ENCODE data around the gene CCDC40.
A peak's percentile ranks its signal among the peaks of the same experiment; 100 is the strongest.

Gene CCDC40

DNA sequence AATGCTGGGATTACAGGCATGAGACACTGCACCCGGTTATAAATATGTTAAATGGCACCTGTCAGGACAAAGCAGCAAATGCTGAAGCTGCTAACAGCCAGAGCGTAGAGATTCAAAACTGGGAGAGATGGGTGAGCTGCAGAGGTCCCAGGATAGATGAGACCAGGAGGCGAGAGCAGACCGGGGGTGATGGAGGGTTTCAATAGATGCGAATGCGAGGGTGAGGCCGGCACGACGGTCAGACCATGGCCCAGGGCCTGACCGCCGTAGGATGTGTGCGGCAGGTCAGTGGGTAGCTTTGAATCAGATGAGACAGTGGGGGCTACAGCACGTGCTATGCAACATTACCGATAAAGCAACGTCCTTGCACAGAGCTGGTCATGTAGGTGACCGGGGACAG is 14.3 kb downstream of the CCDC40 start:
- DNase-seq: no peak

DNA sequence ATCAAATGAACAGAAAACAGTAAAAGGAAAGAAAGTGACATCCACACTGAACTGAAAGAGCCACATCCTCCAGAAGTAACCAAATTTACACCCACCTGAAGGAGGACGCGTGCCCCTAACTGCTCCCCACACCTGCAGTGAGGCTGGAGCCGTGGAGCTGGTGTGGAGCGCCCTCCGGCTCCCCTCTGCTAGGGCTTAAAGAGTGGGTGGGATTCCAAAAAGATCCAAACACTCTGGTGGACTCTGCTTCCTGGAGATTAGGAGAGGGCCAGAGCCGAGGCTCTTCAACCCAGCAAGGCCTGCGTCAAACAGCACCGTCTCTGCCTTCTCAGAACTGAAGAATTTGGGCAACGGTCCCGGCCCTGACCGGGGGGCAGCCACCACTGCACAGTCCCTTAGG is 15.2 kb downstream of the CCDC40 start:
- no peak for DNase-seq

DNA sequence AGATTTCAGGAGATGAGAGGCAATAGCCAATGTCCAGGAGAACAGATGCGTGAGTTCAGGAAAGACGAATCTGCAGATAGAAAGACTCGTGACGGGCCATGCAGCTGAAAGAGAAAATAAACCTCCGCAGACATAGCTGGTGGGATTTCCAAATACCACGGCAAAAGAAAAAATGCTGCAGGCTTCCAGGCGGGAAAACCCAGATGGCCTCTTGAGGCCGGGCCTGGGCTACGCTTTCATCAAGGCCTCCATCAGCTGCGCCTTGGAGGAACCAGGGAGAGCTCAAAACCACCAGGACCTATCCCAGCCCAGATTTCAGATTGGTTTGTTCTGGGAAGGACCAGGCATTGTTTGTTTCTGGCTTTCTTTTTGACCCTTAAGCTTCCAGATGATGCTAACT is 16.7 kb downstream of the CCDC40 start:
- no peak for DNase-seq

DNA sequence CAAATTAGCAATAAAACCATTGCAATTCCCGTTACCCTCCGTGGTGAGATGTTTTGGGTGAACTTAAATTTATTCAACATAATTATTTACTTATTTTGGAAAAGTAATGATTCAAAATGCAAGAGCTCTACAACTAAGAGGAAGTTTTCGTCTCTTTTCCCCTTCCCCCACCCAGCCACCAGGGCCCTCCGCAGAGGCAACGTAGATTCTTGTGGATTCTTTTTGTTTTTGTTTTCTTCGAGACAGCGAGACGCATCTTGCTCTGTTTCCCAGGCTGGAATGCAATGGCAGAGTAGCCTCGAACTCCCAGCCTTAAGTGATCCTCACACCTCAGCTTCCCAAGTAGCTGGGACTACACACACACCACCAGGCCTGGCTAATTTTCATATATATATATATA is 19.2 kb downstream of the CCDC40 start:
- no peak for DNase-seq

DNA sequence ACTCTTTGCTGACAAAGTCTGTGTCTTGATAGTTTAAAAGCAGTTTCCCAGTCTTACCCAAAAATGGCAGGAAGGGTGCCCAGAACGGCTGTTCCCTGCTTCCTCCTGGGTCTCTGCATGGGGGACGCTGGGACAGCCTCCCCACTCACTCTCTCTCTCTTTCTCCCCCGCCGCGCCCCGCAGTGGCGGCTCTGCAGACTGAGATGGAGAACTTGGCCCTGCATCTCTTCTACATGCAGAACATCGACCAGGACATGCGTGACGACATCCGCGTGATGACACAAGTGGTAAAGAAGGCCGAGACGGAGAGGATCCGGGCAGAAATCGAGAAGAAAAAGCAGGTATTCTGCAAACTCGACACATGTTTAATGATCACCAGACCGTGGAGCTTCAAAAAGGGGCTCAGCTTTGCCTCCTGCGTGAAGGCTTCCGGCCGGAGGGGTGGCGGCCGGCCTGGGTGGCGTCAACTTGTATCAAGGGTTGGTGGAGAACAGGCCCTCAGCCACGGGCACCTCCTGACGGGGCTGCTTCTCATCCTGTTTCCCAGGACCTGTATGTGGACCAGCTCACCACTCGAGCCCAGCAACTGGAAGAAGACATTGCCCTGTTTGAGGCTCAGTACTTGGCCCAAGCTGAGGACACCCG is 22.0 kb downstream of the CCDC40 start:
- DNase-seq: peak; percentile 53

DNA sequence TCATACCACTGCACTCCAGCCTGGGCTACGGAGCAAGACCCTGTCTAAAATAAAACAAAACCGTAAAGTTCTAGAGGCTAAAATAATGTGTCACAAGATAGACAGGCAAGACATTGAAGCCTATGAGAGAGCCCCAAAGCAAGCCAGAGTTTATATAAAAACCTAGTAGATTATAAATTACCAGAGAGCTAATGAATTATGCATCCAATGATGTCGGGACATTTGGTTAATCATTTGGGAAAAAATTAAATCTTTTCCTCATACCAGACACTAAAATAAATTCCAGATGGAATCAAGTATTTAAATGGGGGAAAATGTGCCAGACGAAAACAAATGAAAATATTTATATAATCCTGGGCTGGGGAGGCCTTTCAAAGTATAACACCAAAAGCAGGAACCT is 24.2 kb downstream of the CCDC40 start:
- no peak for DNase-seq

DNA sequence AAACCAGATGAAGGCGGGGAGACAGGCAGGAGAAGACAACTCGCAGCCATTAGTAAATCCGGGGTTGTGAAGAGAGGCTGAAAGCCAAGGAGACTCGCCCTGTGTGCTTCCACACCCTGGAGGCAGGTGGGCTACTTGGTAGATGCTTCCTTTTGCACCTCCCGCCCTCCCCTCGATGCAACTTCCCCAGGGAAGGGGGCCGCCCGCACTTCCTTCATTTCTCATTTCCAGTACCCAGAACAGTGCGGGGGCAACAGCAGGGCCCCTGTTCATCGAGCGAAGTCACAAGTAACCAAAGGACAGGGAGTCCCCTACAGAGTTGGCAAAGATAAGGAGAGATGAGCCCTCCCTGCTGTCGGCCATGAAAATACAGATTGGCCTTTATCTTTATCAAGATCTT is 25.0 kb downstream of the CCDC40 start:
- no peak for DNase-seq

DNA sequence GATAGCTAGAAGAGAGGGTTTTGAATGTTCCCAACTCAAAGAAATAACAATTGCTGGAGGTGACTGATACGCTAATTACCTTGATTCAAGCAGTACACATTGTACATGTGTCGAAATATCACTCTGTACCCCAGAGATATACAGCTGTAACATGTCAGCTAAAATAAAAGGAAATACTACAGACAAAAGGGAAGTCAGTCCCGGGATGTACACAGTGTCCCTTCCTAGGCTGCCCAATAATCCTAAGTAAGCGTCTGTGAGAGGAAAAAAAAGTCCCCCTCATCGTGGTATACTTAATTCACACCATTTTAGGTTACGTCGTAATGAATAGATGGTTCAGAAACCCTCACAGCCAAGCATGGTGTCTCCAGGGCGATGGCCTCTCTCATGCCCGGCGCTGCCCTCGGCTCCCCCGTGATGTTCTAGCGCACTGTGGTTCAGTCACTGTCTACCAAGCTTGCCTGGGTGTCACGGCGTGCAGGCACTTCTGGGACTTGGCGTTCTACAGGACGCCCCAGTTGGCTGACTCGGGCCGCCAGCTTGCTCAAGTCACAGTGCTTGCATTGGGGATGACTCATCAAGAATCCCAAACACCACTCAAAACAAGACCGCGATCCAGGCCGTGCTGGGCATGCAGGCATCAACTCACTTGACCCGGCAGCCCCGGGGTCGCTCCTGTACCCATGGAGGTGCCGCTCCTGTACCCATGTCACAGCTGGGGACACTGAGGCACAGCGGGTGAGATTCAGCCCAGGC is 27.6 kb downstream of the CCDC40 start:
- peak; percentile 93 for DNase-seq

DNA sequence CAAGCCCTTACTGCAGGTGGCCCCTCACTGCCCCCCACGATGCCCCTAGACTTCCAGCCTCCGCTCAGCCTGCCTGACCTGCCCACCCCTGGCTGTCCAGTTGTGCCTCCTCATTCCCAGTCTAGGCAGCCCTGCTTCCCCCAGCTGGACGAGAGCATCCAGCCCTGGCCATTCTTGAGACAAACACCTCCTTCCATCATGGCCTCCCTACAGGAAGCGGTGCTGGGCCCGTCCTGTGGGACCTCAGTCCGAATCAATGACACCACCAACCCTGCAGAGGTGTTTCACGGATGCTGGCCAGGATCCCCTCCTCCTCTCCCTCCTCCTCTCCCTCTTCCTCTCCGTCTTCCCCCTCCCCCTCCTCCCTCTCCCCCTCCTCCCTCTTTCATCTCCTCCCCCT is 28.3 kb downstream of the CCDC40 start:
- peak; percentile 46 for DNase-seq

DNA sequence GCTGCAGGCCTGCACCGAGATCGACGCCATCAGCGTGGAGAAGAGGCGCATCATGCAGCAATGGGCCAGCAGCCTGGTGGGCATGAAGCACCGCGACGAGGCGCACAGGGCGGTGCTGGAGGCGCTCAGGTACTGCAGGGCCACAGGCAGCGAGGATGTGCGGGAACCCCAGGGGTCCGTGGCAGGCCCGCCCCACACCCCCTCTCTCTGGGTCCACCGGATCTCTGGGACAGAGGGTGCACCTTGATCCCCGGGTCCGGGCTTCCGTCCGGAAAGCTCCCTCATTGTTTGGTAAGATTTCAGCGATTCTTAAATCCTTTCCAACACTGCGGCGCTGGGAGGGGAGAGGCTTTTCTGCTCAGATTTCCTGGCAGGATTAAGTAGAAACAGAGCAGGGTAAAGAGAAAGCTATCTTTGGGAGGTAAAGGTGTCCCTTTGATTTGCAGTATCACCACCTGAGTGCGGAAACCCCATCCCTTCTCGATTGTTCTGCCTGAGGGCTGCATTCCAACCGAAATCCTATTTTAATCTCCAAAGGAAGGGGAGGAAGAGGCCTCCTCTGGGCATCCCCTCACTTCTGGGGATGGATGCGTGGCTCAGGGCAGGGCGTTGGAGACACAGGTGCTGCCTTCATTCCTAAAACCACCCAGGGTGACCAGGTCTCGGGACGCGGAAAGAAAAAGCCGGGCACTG is 29.2 kb downstream of the CCDC40 start:
- DNase-seq: no peak

DNA sequence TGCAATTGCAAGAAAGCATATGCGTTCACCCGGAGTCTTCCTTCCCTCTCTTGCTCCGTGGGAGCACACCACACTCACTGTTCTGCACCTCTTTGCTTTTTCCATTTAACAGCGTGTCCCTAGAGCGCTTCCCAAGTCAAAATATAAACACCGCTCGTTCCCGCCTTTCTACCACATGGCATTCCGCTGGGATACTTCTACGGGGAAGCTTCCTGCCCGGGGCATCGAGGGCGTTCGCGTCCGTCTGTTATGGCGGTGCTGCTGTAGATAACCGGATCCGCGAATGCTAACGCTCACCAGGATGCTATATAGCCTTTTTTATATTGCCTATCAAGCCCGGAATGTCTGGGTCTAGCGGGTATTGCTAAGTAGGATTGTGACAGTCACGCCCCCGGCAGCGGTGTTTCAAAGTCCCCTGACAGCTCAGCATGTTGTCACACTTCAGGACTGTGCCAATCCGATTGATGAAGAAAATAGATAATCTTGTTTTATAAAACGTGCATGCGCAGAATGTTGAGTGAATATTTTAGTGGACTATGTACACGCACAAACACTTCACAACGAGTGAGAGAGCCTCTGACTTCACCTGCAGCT is 31.0 kb downstream of the CCDC40 start:
- DNase-seq: no peak

DNA sequence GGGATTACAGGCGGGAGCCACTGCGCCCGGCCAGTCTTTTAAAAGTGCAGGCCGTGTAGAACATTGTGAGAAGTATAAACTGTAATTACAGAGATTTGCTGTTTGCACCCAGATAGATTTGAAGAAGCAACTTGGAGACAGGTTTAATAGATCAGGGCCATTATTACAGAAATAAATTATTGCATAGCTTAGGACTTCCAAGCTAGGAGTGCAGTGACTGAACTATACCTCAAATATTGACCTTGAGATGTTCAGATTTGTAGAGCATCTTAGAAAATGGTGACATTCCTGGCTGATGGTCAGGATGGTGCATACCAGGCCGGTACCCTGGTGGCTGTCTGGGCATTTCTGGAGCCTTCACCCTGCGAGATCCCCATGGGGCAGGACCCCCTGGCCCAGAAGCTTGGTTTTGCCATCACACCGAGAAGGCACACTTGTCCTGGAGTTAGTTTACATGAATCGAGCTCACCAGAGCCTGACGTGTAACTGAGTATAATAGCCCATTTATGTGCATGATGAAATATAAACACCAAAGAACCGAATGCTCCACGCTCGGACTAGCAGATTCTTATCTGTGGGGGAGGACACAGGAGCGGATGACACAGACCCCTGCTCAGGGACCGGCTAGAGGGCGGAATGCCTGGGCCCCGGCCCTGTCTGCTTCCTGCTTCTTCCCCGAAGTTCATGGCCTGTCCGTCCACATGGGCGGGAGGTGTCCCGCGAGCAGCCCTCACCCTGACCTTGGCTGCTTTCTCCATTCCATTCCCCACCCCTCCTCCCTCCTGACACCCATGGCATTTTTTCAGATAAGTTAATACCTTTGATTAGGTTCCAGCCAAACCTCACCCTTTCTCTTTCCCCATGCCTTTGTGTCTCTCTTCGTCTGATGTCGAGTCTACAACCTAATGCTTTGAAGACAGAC is 32.1 kb downstream of the CCDC40 start:
- DNase-seq: no peak

DNA sequence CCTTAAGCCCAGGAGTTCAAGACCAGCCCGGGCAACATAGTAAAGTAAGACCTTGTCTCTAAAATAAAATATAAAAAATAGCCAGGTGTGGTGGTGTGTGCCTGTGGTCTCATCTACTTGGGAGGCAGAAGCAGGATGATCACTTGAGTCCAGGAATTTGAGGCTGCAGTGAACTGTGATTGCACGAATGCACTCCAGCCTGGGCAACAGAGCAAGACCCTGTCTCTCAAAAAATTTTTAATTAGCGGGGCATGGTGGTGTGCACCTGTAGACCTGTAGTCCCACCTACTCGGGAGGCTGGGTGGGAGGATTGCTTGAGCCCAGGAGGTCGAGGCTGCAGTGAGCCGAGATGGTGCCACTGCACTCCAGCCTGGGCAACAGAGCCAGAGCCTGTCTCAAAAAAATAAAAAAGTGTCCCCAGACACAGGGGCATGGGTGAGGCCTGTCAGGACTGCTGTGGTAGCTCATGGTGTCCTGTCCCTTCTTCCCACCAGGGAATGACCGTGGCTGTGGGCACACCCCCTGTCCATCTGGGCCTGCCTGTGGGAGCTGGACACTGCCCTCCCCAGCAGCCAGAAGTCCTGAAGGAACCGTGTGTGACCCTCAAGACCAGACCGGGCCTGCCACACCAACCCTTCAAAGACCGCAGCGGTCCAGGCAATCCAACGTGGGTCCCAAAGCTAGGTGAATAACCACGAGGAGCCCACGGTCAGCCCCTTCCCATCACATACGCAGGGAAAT is 34.1 kb downstream of the CCDC40 start:
- no peak for DNase-seq

DNA sequence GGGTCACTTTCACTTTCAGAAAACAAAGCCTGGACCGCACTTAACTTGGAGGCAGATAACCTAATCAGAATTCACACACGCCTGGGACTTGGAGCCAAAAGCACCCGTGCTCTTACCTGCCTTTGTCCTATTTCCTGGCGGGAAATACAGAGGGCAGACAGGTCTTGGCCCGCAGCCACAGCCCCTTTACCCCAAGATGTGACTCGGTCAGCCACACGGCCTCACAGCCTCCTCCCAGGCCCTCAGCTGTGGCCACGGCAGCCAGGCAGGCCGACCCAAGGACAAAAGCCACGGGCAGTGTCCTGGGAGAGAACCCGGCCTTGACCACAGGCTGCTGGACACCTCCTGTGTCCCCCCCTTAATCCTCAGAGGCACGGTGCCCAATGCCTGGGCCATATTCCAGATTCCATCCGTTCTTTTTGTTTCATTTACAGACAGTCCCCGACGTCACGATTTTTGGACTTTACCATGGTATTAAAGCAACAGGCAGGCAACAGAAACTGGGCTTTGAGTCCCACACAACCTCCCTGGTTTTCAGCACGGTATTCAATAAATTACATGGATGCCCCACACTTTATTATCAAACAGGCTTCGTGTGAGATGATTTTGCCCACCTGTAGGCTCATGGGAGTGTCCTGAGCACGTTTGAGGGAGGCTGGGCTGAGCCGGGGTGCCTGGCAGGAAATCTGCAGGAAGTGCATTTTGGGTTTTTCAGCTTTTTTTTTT is 34.8 kb downstream of the CCDC40 start:
- DNase-seq: no peak

DNA sequence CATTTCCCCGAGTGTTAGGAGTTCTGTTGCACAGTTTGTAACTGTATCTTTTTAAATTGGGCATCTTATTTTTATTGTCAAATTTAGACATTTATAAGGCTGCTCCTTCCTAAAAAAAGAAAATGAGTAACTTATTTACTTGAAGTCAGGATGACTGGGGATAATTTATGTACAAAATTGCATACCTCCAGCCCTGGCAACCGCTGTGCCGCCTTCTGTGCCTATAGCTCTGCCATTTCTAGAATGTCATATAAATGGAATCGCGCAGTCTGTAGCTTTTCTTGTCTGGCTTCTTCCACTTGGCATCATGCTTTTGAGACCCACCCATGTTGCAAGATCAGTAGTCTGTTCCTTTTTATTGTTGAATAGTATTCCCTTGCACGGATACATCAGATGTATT is 36.0 kb downstream of the CCDC40 start:
- DNase-seq: no peak

DNA sequence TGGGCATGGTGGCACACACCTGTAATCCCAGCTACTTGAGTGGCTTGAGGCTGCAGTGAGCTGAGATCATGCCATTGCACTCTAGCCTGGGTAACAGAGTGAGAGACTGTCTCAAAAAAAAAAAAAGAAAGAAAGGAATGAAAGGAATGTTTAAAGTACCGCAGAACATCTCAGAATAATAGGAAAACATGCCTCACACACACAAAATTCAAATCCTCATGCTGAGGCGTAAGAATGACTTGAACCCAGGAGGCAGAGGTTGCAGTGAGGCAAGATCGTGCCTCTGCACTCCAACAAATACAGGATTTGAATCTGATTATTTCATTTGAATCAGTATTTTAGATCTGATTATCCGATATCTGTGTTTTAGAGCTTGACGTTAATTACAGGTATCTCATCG is 43.6 kb downstream of the CCDC40 start:
- no peak for DNase-seq

DNA sequence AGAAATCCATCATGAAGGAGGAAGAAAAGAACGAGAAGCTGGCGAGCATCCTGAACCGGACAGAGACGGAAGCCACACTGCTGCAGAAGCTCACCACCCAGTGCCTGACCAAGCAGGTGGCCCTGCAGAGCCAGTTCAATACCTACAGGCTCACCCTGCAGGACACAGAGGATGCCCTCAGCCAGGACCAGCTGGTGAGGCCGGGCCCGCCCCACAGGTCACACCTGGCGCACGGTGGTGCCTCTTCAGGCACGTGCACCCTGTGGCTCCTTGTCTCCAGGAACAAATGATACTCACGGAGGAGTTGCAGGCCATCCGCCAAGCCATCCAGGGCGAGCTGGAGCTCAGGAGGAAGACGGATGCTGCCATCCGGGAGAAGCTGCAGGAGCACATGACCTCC is 45.2 kb downstream of the CCDC40 start:
- no peak for DNase-seq

DNA sequence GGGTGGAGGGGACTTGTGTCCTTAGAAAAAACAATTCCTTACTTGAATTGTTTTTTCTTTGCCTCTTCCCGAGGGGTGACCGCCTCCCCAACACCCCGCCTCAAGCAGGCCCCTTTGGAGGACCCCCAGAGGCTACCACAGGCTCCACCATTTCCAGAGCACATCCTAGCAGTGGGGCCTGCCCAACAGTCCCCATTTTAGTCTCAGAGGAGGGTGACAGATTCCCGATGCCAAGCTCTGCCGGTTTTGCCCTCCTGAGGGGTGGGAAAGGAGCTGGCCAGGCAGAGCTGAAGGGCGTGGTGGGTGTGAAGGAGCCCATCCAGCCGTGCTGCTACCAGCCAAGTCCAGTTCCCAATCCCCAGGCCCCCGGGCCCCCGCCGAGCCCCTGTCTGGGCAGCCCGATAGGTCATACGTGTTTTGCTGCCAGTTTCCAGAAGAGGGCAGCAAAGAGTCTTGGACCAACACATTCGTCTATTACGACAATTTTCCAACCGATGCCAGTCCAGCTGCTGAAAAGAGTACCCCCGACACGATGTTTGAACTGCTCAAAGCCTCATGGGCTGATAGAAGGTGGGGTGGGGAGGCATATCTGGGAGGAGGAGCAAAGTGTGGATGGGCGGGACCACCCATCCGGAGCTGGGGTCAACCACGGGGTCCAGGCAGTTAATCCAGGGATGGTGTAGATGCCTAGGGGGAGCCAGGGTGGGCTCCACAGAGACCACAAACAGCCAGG is 46.1 kb downstream of the CCDC40 start:
- DNase-seq: peak; percentile 87

DNA sequence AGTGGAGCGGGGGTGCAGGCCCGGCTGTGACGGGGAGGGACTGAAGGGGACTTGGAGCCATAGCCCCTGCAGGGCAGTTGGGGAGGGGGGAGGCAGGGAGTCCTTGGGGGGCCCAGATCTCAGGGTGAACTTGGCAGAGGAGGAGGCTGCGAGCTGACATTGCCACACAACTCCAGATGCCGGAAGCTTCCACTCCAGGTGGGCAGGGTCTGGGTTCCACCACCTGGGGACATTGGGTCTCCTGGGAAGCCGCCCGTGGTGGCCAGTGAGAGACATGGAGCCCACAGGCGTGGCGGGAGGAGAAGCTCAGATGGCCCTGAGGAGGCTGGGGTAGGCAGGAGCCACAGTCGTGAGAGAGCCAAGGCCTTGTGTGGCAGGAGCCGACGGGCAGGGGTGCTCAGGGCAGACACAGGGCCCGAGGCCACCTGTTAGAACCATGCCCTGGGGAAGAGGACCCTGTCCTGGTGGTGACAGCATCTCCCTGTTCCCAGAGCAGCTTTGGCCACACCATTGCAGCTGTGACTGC is 46.8 kb downstream of the CCDC40 start:
- no peak for DNase-seq

DNA sequence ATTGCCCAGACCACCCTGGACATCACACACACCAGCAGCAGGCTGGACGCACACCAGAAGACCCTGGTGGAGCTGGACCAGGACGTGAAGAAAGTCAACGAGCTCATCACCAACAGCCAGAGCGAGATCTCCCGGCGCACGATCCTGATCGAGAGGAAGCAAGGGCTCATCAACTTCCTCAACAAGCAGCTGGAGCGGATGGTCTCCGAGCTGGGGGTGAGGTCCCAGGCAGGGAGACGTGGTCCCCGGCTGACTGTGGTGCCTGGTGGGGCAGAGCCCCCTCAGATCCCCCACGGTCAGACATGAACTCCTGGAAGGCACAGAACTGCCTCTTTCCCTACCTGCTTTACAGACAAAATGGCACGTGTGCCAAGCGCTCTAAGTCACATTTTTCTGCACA is 48.3 kb downstream of the CCDC40 start:
- no peak for DNase-seq

Measured in DMS53 (cell line).